Left lobe of liver (tissue), 2 donors: Measurements from ENCODE around the gene KLF3. TPM values are rescaled to one million over a fixed set of nuclear protein-coding genes. Genes with fewer than 3 reads are reported as not detected.

ENCODE experiments used
- ATAC-seq: fragments of 200-7000 bp; cut with Tn5 transposase; one replicate; pipeline ENCODE4 v1.9.1; 2020; ENCODE audit warnings: mild to moderate bottlenecking, moderate library complexity
- DNase-seq: peaks from one replicate; pipeline ENCODE4 v3.0.0-alpha.2; 2020; ENCODE audit warnings: low spot score
- total RNA-seq: library from RNA; stranded (reverse); gene quantifications from one replicate; pipeline ENCODE4 v1.2.1, GENCODE V29; 2021
- donor health status: DM: no; HTN: no; CAD: no; lungs with moderate emphysema.
- donor health status: DM: no; HTN: yes; CAD: no.

The KLF3 gene
- total RNA-seq, 1 donor from 2014 or later = 28.6 TPM

GRCh38 chr4:38734446-38734845, 70.4 kb downstream of the KLF3 start:
- DNase-seq = no peak
- ATAC-seq = no peak

- DNase-seq = no peak
- no peak for ATAC-seq
These were observed 70.9 kb downstream of the KLF3 start for GRCh38 chr4:38734911-38735310.

GRCh38 chr4:38735870-38736269, 71.9 kb downstream of the KLF3 start:
- ATAC-seq (no peak), DNase-seq (no peak)

- DNase-seq = no peak
- no peak for ATAC-seq
These were observed 75.2 kb downstream of the KLF3 start for GRCh38 chr4:38738940-38739803.

- no peak for DNase-seq
- no peak for ATAC-seq
These were observed 76.3 kb downstream of the KLF3 start for GRCh38 chr4:38740303-38740702.

GRCh38 chr4:38743866-38744265, 79.9 kb downstream of the KLF3 start:
- DNase-seq = no peak
- peak; percentile 41 for ATAC-seq

- ATAC-seq = no peak
- no peak for DNase-seq
These were observed 81.9 kb downstream of the KLF3 start for GRCh38 chr4:38745881-38746280.

- ATAC-seq (no peak), DNase-seq (no peak)
These were observed 83.6 kb downstream of the KLF3 start for GRCh38 chr4:38747629-38748028.

GRCh38 chr4:38749336-38749735, 85.3 kb downstream of the KLF3 start:
- ATAC-seq (no peak), DNase-seq (no peak)

Other genes starting within 250 kb of the KLF3 start
- gene TLR10, start 118.8 kb downstream of the KLF3 start, total RNA-seq = 0.08 TPM
- gene TLR1, start 140.6 kb downstream of the KLF3 start, total RNA-seq = 4.2 TPM
- gene TLR6, start 192.6 kb downstream of the KLF3 start, total RNA-seq = 1.5 TPM
- 52.6 TPM for gene FAM114A1, start 203.6 kb downstream of the KLF3 start, total RNA-seq